ENCODE measurements around the gene MACROH2A2. TPM values are rescaled to one million over a fixed set of nuclear protein-coding genes. Genes with fewer than 3 reads are reported as not detected.

MACROH2A2 gene
- total and polyA plus RNA-seq, 7 experiments from 2014 or later = 3.1 to 6.0 (median 4.2) TPM

GRCh38 chr10:70093335-70093944, 40.8 kb downstream of the MACROH2A2 start:
- peaks cover 17 to 29% of the 10 kb centered on the region in 2 donors for H3K4me1 ChIP-seq (ENCODE audit: control insufficient read depth in 2 of 2, insufficient read depth in 2 of 2, low read length in 2 of 2)
- Mint-ChIP-seq H3K4me3 (peak overlapping the region; percentile 70 to 96 (median 89)), H3K9me3 (peaks cover 0 to 3% (median 0%) of the 10 kb centered on the region in 11 donors), H3K36me3 (peaks cover 0 to 17% (median 6%) of the 10 kb centered on the region in 5 donors), H3K27ac (peak overlapping the region; percentile 77 to 99 (median 93)), H3K27me3 (no peaks in the 10 kb centered on the region), H3K4me1 (peaks cover 18 to 64% (median 57%) of the 10 kb centered on the region in 7 donors)
- H3K4me3 ChIP-seq (ENCODE audit: low read length) = peak overlapping the region; percentile 73
- H3K27ac ChIP-seq (ENCODE audit: low read depth, low read length) = peak overlapping the region; percentile 79
- ATAC-seq (peak; percentile 75), DNase-seq (peak in 7 of 9 donors; percentile 28 to 52 (median 42))
- H3K27me3 ChIP-seq (ENCODE audit: control insufficient read depth in 2 of 2, insufficient read depth in 2 of 2, low read length in 2 of 2) = no peaks in the 10 kb centered on the region
- no peaks in the 10 kb centered on the region for H3K9me3 ChIP-seq (ENCODE audit: control insufficient read depth in 2 of 3, low read length in 3 of 3)
- intact Hi-C loops (cut with micrococcal nuclease) = loop anchor here in 1 of 2 donors (1.0 to 5.0 kb wide), 5 partner anchors 11 to 794 kb away; partner anchors contain the start of genes EIF4EBP2, PCBD1, PPA1 and SGPL1
- POLR2A ChIA-PET = interaction anchor here (0.6 to 2.8 kb wide), 14 partner anchors 8 to 1771 kb away, joined by 3 to 44 read pairs (median 4); partner anchors contain the start of genes EIF4EBP2, SAR1A and TYSND1
- H3K36me3 ChIP-seq (ENCODE audit: control insufficient read depth in 2 of 3, insufficient read depth in 3 of 3, low read length in 3 of 3) = peaks cover 0 to 7% (median under 1%) of the 10 kb centered on the region in 3 experiments
- CTCF ChIA-PET = interaction anchor here (0.7 to 5.3 kb wide), 7 partner anchors 15 to 309 kb away, joined by 3 to 40 read pairs (median 4); partner anchors contain the start of gene TYSND1

GRCh38 chr10:70094250-70094649, 41.6 kb downstream of the MACROH2A2 start:
- Mint-ChIP-seq H3K36me3 (peaks cover 0 to 24% (median 6%) of the 10 kb centered on the region in 5 donors), H3K4me1 (peaks cover 18 to 64% (median 57%) of the 10 kb centered on the region in 7 donors), H3K27ac (peak overlapping the region in 2 of 9 donors; percentile 92 to 98), H3K27me3 (no peaks in the 10 kb centered on the region), H3K9me3 (peaks cover 0 to 3% (median 0%) of the 10 kb centered on the region in 11 donors), H3K4me3 (peak overlapping the region in 8 of 10 donors; percentile 20 to 96 (median 86))
- intact Hi-C loops (cut with micrococcal nuclease) = loop anchor here in 1 of 2 donors (5.0 kb wide), 2 partner anchors 723 to 793 kb away; partner anchors contain the start of genes PCBD1 and SGPL1
- Histone ChIP-seq H3K4me1 (ENCODE audit: control insufficient read depth in 2 of 2, insufficient read depth in 2 of 2, low read length in 2 of 2) (peaks cover 17 to 29% of the 10 kb centered on the region in 2 donors), H3K36me3 (ENCODE audit: control insufficient read depth in 2 of 3, insufficient read depth in 3 of 3, low read length in 3 of 3) (peaks cover 0 to 9% (median 7%) of the 10 kb centered on the region in 3 experiments), H3K27me3 (ENCODE audit: control insufficient read depth in 2 of 2, insufficient read depth in 2 of 2, low read length in 2 of 2) (no peaks in the 10 kb centered on the region), H3K9me3 (ENCODE audit: control insufficient read depth in 2 of 3, low read length in 3 of 3) (no peaks in the 10 kb centered on the region), H3K27ac (ENCODE audit: low read depth, low read length) (peak overlapping the region; percentile 79), H3K4me3 (ENCODE audit: low read length) (peak overlapping the region; percentile 73)
- POLR2A ChIA-PET = interaction anchor here (0.9 to 2.8 kb wide), 6 partner anchors 9 to 310 kb away, joined by 3 to 14 read pairs (median 6); partner anchors contain the start of genes EIF4EBP2, SAR1A and TYSND1
- CTCF ChIA-PET = interaction anchor here (0.6 to 5.3 kb wide), 8 partner anchors 12 to 377 kb away, joined by 3 to 40 read pairs (median 3); partner anchors contain the start of gene TYSND1
- DNase-seq = no peak
- ATAC-seq = no peak

GRCh38 chr10:70096016-70096704, 43.5 kb downstream of the MACROH2A2 start:
- Histone ChIP-seq H3K4me1 (ENCODE audit: control insufficient read depth in 2 of 2, insufficient read depth in 2 of 2, low read length in 2 of 2) (peaks cover 17 to 29% of the 10 kb centered on the region in 2 donors), H3K27ac (ENCODE audit: low read depth, low read length) (no peak overlapping the region), H3K9me3 (ENCODE audit: control insufficient read depth in 2 of 3, low read length in 3 of 3) (no peaks in the 10 kb centered on the region), H3K4me3 (ENCODE audit: low read length) (no peak overlapping the region), H3K27me3 (ENCODE audit: control insufficient read depth in 2 of 2, insufficient read depth in 2 of 2, low read length in 2 of 2) (no peaks in the 10 kb centered on the region), H3K36me3 (ENCODE audit: control insufficient read depth in 2 of 3, insufficient read depth in 3 of 3, low read length in 3 of 3) (peaks cover 0 to 27% (median 9%) of the 10 kb centered on the region in 3 experiments)
- CTCF ChIA-PET = interaction anchor here (0.7 to 5.3 kb wide), 6 partner anchors 11 to 73 kb away, joined by 3 to 28 read pairs (median 3); partner anchors contain the start of gene TYSND1
- Mint-ChIP-seq H3K4me1 (peaks cover 19 to 53% (median 43%) of the 10 kb centered on the region in 7 donors), H3K27ac (peak overlapping the region in 8 of 9 donors; percentile 8 to 69 (median 28)), H3K27me3 (no peaks in the 10 kb centered on the region), H3K9me3 (peaks cover 0 to 3% (median 0%) of the 10 kb centered on the region in 11 donors), H3K36me3 (peaks cover 3 to 39% (median 13%) of the 10 kb centered on the region in 5 donors), H3K4me3 (peak overlapping the region in 3 of 10 donors; percentile 15 to 42 (median 31))
- ATAC-seq (no peak), DNase-seq (no peak)
- intact Hi-C loops (cut with micrococcal nuclease) = no loop called here
- POLR2A ChIA-PET = interaction anchor here (0.8 to 1.4 kb wide), 2 partner anchors 12 to 50 kb away, joined by 3 to 4 read pairs; no protein-coding TSS in a partner anchor

- H3K4me3 ChIP-seq (ENCODE audit: low read length) = no peak overlapping the region
- H3K9me3 ChIP-seq (ENCODE audit: control insufficient read depth in 2 of 3, low read length in 3 of 3) = no peaks in the 10 kb centered on the region
- peaks cover 14 to 25% of the 10 kb centered on the region in 2 donors for H3K4me1 ChIP-seq (ENCODE audit: control insufficient read depth in 2 of 2, insufficient read depth in 2 of 2, low read length in 2 of 2)
- ATAC-seq (no peak), DNase-seq (no peak)
- H3K9me3 Mint-ChIP-seq = peaks cover 0 to 5% (median 0%) of the 10 kb centered on the region in 11 donors
- intact Hi-C loops (cut with micrococcal nuclease) = no loop called here
- H3K27me3 ChIP-seq (ENCODE audit: control insufficient read depth in 2 of 2, insufficient read depth in 2 of 2, low read length in 2 of 2) = no peaks in the 10 kb centered on the region
- peaks cover 10 to 46% (median 14%) of the 10 kb centered on the region in 5 donors for H3K36me3 Mint-ChIP-seq
- peak overlapping the region in 1 of 10 donors; percentile 28 for H3K4me3 Mint-ChIP-seq
- ChIA-PET POLR2A (interaction anchor here (0.8 to 1.4 kb wide), 2 partner anchors 12 to 49 kb away, joined by 3 to 4 read pairs; no protein-coding TSS in a partner anchor), CTCF (interaction anchor here (1.2 to 5.3 kb wide), 3 partner anchors 19 to 49 kb away, joined by 3 to 28 read pairs (median 4); partner anchors contain the start of gene TYSND1)
- H3K36me3 ChIP-seq (ENCODE audit: control insufficient read depth in 2 of 3, insufficient read depth in 3 of 3, low read length in 3 of 3) = peaks cover 4 to 34% (median 9%) of the 10 kb centered on the region in 3 experiments
- H3K27ac Mint-ChIP-seq = peak overlapping the region in 4 of 9 donors; percentile 8 to 67 (median 24)
- H3K27ac ChIP-seq (ENCODE audit: low read depth, low read length) = no peak overlapping the region
- H3K27me3 Mint-ChIP-seq = no peaks in the 10 kb centered on the region
- H3K4me1 Mint-ChIP-seq = peaks cover 17 to 49% (median 39%) of the 10 kb centered on the region in 7 donors
These were observed 44.2 kb downstream of the MACROH2A2 start for GRCh38 chr10:70096705-70097420.

- H3K4me1 ChIP-seq (ENCODE audit: control insufficient read depth in 2 of 2, insufficient read depth in 2 of 2, low read length in 2 of 2) = peaks cover 12 to 22% of the 10 kb centered on the region in 2 donors
- H3K27ac ChIP-seq (ENCODE audit: low read depth, low read length) = no peak overlapping the region
- Mint-ChIP-seq H3K27me3 (no peaks in the 10 kb centered on the region), H3K4me1 (peaks cover 11 to 43% (median 33%) of the 10 kb centered on the region in 7 donors), H3K27ac (peak overlapping the region in 1 of 9 donors; percentile 67), H3K36me3 (peaks cover 6 to 50% (median 14%) of the 10 kb centered on the region in 5 donors), H3K9me3 (peaks cover 0 to 5% (median 0%) of the 10 kb centered on the region in 11 donors), H3K4me3 (peak overlapping the region in 2 of 10 donors; percentile 2 to 28)
- intact Hi-C loops (cut with micrococcal nuclease) = no loop called here
- CTCF ChIA-PET = no interaction called here
- DNase-seq (no peak), ATAC-seq (no peak)
- H3K36me3 ChIP-seq (ENCODE audit: control insufficient read depth in 2 of 3, insufficient read depth in 3 of 3, low read length in 3 of 3) = peaks cover 7 to 37% (median 9%) of the 10 kb centered on the region in 3 experiments
- no peak overlapping the region for H3K4me3 ChIP-seq (ENCODE audit: low read length)
- no peaks in the 10 kb centered on the region for H3K27me3 ChIP-seq (ENCODE audit: control insufficient read depth in 2 of 2, insufficient read depth in 2 of 2, low read length in 2 of 2)
- POLR2A ChIA-PET = no interaction called here
- no peaks in the 10 kb centered on the region for H3K9me3 ChIP-seq (ENCODE audit: control insufficient read depth in 2 of 3, low read length in 3 of 3)
These were observed 44.8 kb downstream of the MACROH2A2 start for GRCh38 chr10:70097459-70097858.
